ENCODE measurements around the gene AQP5.

- no peak for TF ChIP-seq CTCF (conservative IDR thresholded peaks at IDR 0.05)
- no peak for TF ChIP-seq ZFX (IDR thresholded peaks at IDR 0.05)
These were observed 11.7 kb downstream of the AQP5 start for GRCh38 chr12:49973361-49973830.

Data from C4-2B (cell line).